Limb (tissue), 2 donors: Measurements from ENCODE around the gene RPLP1.
A peak's percentile ranks its signal among the peaks of the same experiment; 100 is the strongest.

ENCODE experiments used
- DNase-seq, 2 donors: peaks; one replicate each; pipeline ENCODE4 v3.0.0-alpha.2; 2016; ENCODE audit errors: extremely low spot score in 2 of 2

The RPLP1 gene

DNA sequence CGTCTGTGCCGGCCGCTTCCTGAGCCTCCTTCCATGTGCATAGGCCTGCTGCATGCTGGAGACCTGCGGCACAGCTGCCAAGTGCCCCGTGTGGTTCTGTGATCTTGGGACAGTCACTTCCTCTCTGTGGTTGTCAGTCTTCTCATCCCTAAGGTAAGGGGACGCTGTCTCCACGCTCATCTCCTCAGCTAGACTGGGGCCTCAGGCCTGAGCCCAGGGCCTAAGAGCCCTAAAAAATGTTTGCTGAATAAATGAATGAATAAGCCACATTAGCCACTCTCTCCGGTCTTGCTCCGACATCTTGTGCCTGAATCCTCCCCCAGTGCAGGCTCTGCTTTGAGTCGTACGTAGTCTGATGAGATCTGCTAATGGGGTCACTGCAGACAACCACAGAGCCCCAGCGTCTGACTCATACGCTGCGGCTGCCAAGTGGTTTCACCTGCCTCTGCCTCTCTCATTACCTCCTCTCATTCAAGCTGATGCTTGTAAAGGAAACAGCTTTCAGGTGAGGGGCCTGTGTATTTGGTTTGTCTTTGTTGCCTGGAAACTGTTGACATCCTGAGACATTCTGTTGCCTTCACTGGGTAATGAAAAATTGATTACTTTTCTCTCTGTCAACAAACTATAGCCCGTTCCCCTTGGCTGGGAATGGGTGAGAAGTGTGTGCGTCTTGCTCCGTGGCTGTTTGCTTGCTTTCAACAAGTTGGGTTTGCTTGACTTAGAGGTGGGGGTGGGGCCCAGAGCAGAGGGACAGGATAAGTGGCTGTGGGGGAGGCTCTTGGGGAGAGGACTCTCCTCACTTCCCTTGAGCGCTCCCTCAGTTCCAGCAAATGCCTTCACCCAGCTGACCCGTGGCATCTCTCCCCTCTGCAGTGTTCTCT, 15.9 kb downstream of the RPLP1 start:
- DNase-seq: peak in 1 of 2 donors; percentile 36

GRCh38 chr15:69469467-69470201, 17.0 kb downstream of the RPLP1 start:
- DNase-seq: peak in 1 of 2 donors; percentile 26

DNA sequence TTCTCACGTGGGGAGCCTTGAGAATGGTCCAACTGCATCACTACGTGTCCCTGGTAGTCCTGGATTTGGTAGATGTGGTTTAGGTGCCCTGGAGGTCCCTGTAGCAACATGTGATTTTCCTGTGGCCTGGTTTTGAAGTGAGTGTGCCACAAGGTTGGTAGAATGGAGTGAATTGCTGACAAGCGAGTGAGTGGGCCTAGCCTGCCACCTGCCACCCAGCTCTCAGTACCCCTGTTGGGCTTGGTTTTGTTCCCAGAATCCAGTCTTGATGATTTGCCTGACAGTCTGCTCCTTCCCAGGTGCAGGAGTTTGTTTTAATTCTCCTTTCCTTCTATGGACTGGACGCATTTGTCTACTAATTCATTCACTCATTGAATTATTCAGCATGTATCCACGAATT, 19.4 kb downstream of the RPLP1 start:
- DNase-seq: peak in 1 of 2 donors; percentile 13

DNA sequence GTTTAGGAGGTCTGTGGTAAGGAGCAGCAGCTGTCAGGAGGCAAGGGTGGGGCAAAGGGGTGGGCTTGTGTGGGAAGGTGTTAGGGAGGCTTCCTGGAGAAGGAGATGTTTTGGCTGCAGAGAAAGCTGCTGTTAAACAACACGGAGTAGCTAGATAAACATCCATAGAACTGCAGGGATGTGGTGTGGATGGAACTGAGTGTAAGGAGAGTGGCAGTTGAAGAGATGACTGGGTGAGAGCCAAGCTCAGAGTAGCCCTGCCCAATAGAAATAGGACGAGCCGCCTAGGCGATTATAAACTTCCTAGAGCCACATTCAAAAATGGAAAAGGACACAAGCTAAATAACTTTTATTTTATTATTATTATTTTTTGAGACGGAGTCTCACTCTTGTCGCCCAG, 19.9 kb downstream of the RPLP1 start:
- no peak for DNase-seq

GRCh38 chr15:69474291-69474690, 21.7 kb downstream of the RPLP1 start:
- DNase-seq: no peak

DNA sequence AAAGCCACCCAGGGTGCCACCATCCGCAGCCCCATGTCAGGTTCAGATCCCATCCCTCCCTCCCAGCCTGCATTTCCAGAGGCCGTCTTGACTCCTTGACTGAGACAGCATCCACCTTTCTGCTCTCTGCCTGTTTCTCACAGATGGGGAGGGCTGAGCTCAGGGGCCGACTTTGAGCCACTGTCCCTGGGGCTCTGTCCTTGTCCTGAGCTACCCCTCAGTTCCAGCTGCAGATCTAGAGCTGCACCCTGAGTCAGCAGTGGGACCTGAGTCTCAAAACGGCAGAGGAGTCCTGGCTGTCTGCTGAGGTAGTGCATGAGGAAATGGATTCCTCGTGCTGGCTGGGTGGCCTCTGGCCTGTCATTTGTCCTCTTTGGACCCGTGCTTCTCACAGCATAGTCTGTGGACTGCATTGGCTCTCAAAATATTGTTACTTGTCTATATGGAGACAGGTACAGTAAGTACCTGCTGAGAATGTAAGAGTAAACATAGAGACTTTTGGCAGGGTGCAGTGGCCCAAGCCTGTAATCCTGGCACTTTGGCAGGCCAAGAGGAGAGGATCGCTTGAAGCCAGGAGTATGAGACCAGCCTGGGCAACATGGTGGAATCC, 22.3 kb downstream of the RPLP1 start:
- DNase-seq: peak in 1 of 2 donors; percentile 26

DNA sequence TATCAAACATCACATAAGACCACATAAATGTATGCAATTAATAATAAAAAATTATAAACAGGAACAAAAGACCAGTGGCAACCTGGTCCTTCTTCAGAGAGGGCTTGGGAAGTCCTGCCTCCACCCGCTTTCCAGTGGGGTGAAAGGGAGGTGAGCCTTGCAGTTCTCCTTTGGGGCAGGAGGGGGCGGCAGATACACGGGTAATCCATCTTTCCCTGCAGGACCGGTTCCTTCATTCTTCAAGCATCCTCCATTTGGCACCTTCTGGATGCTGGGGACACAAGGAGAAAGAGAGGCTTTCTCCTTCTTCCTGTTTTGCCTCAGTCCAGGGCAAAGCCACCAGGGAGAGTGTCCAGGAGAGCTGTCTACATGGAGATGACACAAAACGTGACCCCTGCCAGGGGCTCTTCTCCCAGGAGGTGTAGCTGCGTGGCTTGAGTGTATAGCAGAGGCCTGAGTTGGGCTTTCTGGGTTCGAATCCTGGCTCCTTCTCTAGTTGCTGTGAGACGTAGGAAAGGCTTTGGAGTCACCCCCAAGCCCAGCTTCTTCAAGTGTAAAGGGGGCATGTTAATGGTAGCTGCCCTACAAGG, 23.2 kb downstream of the RPLP1 start:
- peak; percentile 77 to 90 for DNase-seq

- DNase-seq: no peak
These were observed 24.3 kb downstream of the RPLP1 start for GRCh38 chr15:69476704-69477473.

GRCh38 chr15:69478259-69478781, 25.7 kb downstream of the RPLP1 start:
- peak; percentile 75 to 90 for DNase-seq

DNA sequence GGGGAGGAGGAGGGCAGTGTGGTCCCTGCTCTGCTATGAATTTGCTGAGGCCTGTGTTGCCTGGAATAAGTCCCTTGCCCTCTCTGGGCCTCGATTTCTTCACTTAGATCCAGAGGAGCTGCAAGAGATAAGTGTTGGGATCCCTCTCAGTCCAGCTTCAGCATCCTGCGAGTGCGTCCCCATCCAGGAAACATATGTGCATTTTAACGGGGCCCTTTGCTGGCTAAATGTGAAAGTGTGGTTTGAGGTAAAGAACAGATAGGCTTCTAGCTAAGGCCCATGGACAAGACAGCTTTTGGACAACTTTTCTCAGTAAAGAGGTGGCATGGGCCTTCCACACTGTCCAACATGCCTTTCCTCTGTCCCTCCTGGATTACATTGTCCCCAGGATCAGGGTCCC, 26.5 kb downstream of the RPLP1 start:
- DNase-seq: no peak

DNA sequence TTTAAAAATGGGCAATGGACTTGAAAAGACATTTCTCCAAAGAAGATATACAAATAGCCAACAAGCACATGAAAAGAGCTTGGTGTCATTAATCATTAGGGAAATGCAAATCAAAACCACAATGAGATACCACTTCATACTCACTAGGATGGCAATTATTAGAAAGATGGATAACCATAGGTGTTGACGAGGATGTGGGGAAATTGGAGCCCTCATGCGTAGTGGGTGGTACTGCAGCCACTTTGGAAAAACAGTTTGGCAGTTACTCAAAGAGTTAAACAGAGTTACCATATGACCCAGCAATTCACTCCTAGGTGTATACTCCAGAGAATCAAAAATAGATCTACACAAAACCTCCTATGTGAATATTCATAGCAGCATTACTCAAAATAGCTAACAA, 27.4 kb downstream of the RPLP1 start:
- no peak for DNase-seq

- DNase-seq: no peak
These were observed 28.3 kb downstream of the RPLP1 start for GRCh38 chr15:69480932-69481331.

GRCh38 chr15:69482686-69483256, 30.2 kb downstream of the RPLP1 start:
- DNase-seq: no peak

GRCh38 chr15:69484837-69485236, 32.2 kb downstream of the RPLP1 start:
- no peak for DNase-seq

DNA sequence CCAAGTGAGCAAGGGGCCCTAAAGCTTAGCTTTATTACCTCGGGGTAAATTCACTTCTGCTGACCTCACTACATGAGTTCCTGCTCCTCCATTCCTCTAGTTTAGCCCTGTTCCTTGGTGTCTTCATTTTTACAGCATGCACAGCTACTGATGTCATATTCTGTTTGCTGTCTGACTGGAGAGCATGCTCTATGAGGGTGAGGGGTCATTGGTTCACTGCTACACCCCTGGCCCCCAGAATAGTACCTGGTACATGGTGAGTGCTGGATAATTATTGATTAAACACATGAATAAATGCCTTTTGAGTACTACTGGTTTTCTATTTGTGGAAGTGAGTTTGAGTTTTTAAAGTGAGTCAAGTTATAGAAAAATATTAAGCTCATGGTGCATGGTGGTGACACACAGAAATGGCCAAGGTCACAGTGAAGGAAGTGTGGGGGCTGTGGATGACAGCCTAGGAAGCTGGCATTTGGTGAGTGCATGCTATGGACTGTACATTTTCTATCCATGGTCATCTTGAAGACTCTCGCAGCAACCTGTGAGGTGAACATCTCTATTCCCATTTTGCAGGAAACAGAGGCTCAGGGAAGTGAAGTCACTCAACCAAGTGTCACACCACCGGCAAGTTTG, 34.0 kb downstream of the RPLP1 start:
- DNase-seq: peak in 1 of 2 donors; percentile 5

GRCh38 chr15:69489073-69489571, 36.5 kb downstream of the RPLP1 start:
- DNase-seq: no peak

DNA sequence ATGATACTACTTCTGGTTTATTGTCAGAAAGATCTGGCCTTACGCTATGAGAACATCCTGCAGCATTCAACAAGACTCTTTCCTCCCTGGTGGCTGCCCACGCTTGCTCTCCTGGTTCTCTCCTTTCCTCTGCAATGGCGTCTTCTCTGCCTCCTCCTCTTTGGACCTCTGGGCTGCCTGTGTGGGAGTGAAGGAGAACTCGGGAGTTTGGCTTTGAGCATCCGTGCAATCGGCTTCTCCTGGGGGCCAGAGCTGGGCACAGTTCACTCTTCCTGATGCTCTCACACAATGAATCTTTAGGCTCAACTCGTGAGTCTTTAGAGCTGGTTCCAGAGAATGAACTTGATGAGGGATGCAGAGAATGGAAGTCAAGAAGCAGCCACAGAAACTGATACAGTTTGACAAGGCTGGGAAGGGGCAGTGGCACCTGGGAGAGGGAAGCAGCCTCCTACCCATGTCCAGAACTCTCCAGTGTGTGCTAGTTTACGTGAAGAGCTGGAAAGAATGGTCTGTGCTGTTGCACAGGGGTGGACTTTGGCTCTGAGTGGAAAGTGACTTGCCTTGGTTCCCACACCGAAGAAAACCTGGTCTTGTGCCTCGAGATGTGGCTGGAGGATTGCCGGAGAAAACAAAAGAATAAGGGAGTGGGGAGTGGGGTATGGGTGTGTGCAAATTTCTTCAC, 37.9 kb downstream of the RPLP1 start:
- DNase-seq: peak in 1 of 2 donors; percentile 11

DNA sequence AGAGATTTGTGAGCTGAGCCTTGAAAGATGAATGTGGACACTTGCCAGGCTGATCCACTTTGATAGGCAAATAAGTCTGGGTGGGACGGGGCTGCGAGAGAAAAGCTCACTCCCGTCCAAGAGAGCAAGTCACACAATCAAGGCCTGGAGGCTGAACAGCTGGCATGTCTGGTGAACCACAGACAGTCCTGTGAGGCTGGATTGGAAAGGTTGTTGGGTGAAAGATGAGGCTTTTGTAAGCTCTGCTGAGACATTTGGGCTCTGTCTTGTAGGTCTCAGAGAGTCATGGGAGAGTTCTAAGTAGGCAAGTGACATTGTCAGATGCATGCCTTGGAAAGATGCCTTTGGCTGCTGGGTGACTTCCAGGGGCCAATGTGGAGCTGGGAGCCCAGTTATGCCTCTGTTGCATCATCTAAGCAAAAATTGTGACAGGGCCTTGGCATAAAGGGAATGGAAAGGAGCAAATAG, 38.5 kb downstream of the RPLP1 start:
- DNase-seq: no peak

- peak in 1 of 2 donors; percentile 13 for DNase-seq
These were observed 40.8 kb downstream of the RPLP1 start for GRCh38 chr15:69493406-69493805.
